Breast epithelium (tissue), 4 donors: ENCODE measurements around the gene ARID3A. TPM values are rescaled to one million over a fixed set of nuclear protein-coding genes. Genes with fewer than 3 reads are reported as not detected.

Experiments used
- DNase-seq, 2 donors: peaks; one replicate each; pipeline ENCODE4 v3.0.0-alpha.2; 2019; ENCODE audit warnings: low spot score in 2 of 2
- H3K27ac ChIP-seq, 2 donors: fragments of 200-600 bp; sonication (generic) in 1 of 2; one replicate each; pipeline ENCODE4 v1.5.1; 2016 to 2019; ENCODE audit warnings: mild to moderate bottlenecking in 1 of 2
- H3K27me3 ChIP-seq, 2 donors: fragments of 200-600 bp; sonication (generic) in 1 of 2; one replicate each; pipeline versions ENCODE4 v1.5.1 to v1.6.0; 2017 to 2019; ENCODE audit warnings: control low read depth in 1 of 2, mild to moderate bottlenecking in 1 of 2
- H3K36me3 ChIP-seq: fragments of 200-600 bp; one replicate; pipeline ENCODE4 v1.5.1; 2019
- H3K4me1 ChIP-seq, 2 donors: fragments of 200-600 bp; sonication (generic); one replicate each; pipeline ENCODE4 v1.5.1; 2016 to 2019; ENCODE audit warnings: control low read depth in 1 of 2
- H3K4me3 ChIP-seq, 3 donors: fragments of 200-600 bp; sonication (generic); 1 replicate in 2 of 3; 2 replicates in 1 of 3; pipeline ENCODE4 v1.5.1; 2016 to 2019; ENCODE audit warnings: mild to moderate bottlenecking in 3 of 3, moderate library complexity in 2 of 3
- H3K9me3 ChIP-seq, 2 donors: fragments of 200-600 bp; sonication (generic) in 1 of 2; one replicate each; pipeline ENCODE4 v1.5.1; 2016 to 2019; ENCODE audit warnings: control low read depth in 1 of 2
- CTCF ChIP-seq, 3 donors: fragments of 450-650 bp; IDR thresholded peaks; one replicate each; pipeline ENCODE4 v1.5.1; 2016 to 2017; ENCODE audit warnings: antibody characterized with exemption in 3 of 3, mild to moderate bottlenecking in 3 of 3, moderate library complexity in 3 of 3
- POLR2A ChIP-seq: fragments of 450-650 bp; IDR thresholded peaks from one replicate; pipeline ENCODE4 v1.6.1; 2016; ENCODE audit warnings: antibody characterized with exemption, mild to moderate bottlenecking, moderate library complexity
- POLR2AphosphoS5 ChIP-seq, 3 donors: sonication (generic); formaldehyde crosslinking; IDR thresholded peaks; one replicate each; pipeline ENCODE4 v1.6.1; 2017; ENCODE audit warnings: antibody characterized with exemption in 3 of 3
- intact Hi-C: fragments of 100-400 bp; cut with DNase I; formaldehyde crosslinking; loops from one replicate; pipeline ENCODE4 v1.15.1; 2023; ENCODE audit warnings: low total_unique reads
- total RNA-seq, 3 donors: library from RNA; depleted of rRNA; stranded (reverse); fragments of >200 nt; gene quantifications; one replicate each; pipeline ENCODE4 v1.1.0, GENCODE V29; 2016

ARID3A gene
- total RNA-seq, 3 donors from 2014 or later, result 3.5 to 11.1 (median 4.8) TPM

- Histone ChIP-seq H3K9me3 (no peaks in the 10 kb centered on the region), H3K36me3 (no peaks in the 10 kb centered on the region), H3K27ac (no peak overlapping the region), H3K4me1 (no peaks in the 10 kb centered on the region), H3K4me3 (no peak overlapping the region), H3K27me3 (no peaks in the 10 kb centered on the region)
- TF ChIP-seq POLR2AphosphoS5 (IDR thresholded peaks at IDR 0.05) (no peak), CTCF (IDR thresholded peaks at IDR 0.05) (no peak), POLR2A (no peak)
- intact Hi-C loops, result loop anchor here (5.0 to 10.0 kb wide), 2 partner anchors 296 to 318 kb away; no protein-coding TSS in a partner anchor
- DNase-seq, result no peak
Measured at GRCh38 chr19:896434-896833, 29.4 kb upstream of the ARID3A start.

GRCh38 chr19:896999-897398 lies 28.8 kb upstream of the ARID3A start:
- TF ChIP-seq POLR2A, result no peak
- TF ChIP-seq POLR2AphosphoS5 (IDR thresholded peaks at IDR 0.05), result no peak
- Histone ChIP-seq H3K4me3 (no peak overlapping the region), H3K9me3 (no peaks in the 10 kb centered on the region), H3K4me1 (no peaks in the 10 kb centered on the region), H3K27ac (no peak overlapping the region), H3K36me3 (no peaks in the 10 kb centered on the region), H3K27me3 (no peaks in the 10 kb centered on the region)
- DNase-seq, result no peak
- intact Hi-C loops, result loop anchor here (5.0 to 10.0 kb wide), 2 partner anchors 295 to 318 kb away; no protein-coding TSS in a partner anchor

GRCh38 chr19:897442-898039 lies 28.3 kb upstream of the ARID3A start:
- no peak for DNase-seq
- no peaks in the 10 kb centered on the region for H3K9me3 ChIP-seq
- H3K27me3 ChIP-seq, result no peaks in the 10 kb centered on the region
- H3K4me3 ChIP-seq, result no peak overlapping the region
- no peak overlapping the region for H3K27ac ChIP-seq
- no peak for TF ChIP-seq CTCF (IDR thresholded peaks at IDR 0.05)
- TF ChIP-seq POLR2A, result no peak
- no peak for TF ChIP-seq POLR2AphosphoS5 (IDR thresholded peaks at IDR 0.05)
- H3K36me3 ChIP-seq, result no peaks in the 10 kb centered on the region
- H3K4me1 ChIP-seq, result no peaks in the 10 kb centered on the region
- intact Hi-C loops, result loop anchor here (5.0 to 10.0 kb wide), 2 partner anchors 295 to 317 kb away; no protein-coding TSS in a partner anchor

- Histone ChIP-seq H3K4me1 (no peaks in the 10 kb centered on the region), H3K36me3 (no peaks in the 10 kb centered on the region), H3K27me3 (no peaks in the 10 kb centered on the region), H3K27ac (no peak overlapping the region), H3K9me3 (no peaks in the 10 kb centered on the region), H3K4me3 (no peak overlapping the region)
- DNase-seq, result no peak
- TF ChIP-seq CTCF (IDR thresholded peaks at IDR 0.05), result no peak
- TF ChIP-seq POLR2A, result no peak
- TF ChIP-seq POLR2AphosphoS5 (IDR thresholded peaks at IDR 0.05), result no peak
- intact Hi-C loops, result loop anchor here (5.0 to 10.0 kb wide), 2 partner anchors 294 to 316 kb away; no protein-coding TSS in a partner anchor
Measured at GRCh38 chr19:898663-899062, 27.2 kb upstream of the ARID3A start.

- no peaks in the 10 kb centered on the region for H3K36me3 ChIP-seq
- intact Hi-C loops, result loop anchor here (5.0 to 10.0 kb wide), 2 partner anchors 293 to 315 kb away; no protein-coding TSS in a partner anchor
- no peaks in the 10 kb centered on the region for H3K4me1 ChIP-seq
- no peak for TF ChIP-seq POLR2A
- no peak for TF ChIP-seq CTCF (IDR thresholded peaks at IDR 0.05)
- TF ChIP-seq POLR2AphosphoS5 (IDR thresholded peaks at IDR 0.05), result no peak
- H3K4me3 ChIP-seq, result no peak overlapping the region
- H3K9me3 ChIP-seq, result no peaks in the 10 kb centered on the region
- no peak overlapping the region for H3K27ac ChIP-seq
- H3K27me3 ChIP-seq, result no peaks in the 10 kb centered on the region
- no peak for DNase-seq
Measured at GRCh38 chr19:899336-900042, 26.3 kb upstream of the ARID3A start.
